HepG2 (cell line): ENCODE data around the gene RALY. TPM values are rescaled to one million over a fixed set of nuclear protein-coding genes. Genes with fewer than 3 reads are reported as not detected.
A peak's percentile ranks its signal among the peaks of the same experiment; 100 is the strongest.

Source experiments
- AGO2 ChIP-seq: fragments of 200-400 bp; formaldehyde crosslinking; optimal IDR thresholded peaks from 2 replicates; pipeline ENCODE3; 2017; ENCODE audit warnings: mild to moderate bottlenecking, low read depth, low read length, moderate library complexity
- CSRNP1 ChIP-seq: sonication (generic); formaldehyde crosslinking; IDR thresholded peaks from 2 replicates; pipeline ENCODE4 v1.8.1; 2023; ENCODE audit warnings: mild to moderate bottlenecking, missing genetic modification reagents
- ETV5 ChIP-seq: IDR thresholded peaks from 2 replicates; pipeline ENCODE4 v1.6.1; 2018; ENCODE audit warnings: missing biosample characterization, missing genetic modification reagents, inconsistent platforms, borderline replicate concordance
- FLYWCH1 ChIP-seq: sonication (generic); formaldehyde crosslinking; IDR thresholded peaks from 2 replicates; pipeline ENCODE4 v1.8.1; 2023; ENCODE audit warnings: mild to moderate bottlenecking, missing genetic modification reagents
- KAT2B ChIP-seq: fragments of 150-350 bp; IDR thresholded peaks from 2 replicates; pipeline ENCODE4 v1.6.1; 2014; ENCODE audit warnings: low read depth, low read length, borderline replicate concordance
- NFRKB ChIP-seq: fragments of 450-650 bp; IDR thresholded peaks from 2 replicates; pipeline ENCODE4 v1.6.1; 2017
- RCOR2 ChIP-seq: IDR thresholded peaks from 2 replicates; pipeline ENCODE4 v1.6.1; 2016; ENCODE audit warnings: missing biosample characterization, missing genetic modification reagents
- SNAPC5 ChIP-seq: sonication (generic); formaldehyde crosslinking; IDR thresholded peaks from 2 replicates; pipeline ENCODE4 v1.8.1; 2023; ENCODE audit warnings: mild to moderate bottlenecking, missing genetic modification reagents, borderline replicate concordance
- TCF12 ChIP-seq, 2 experiments: fragments of 450-650 bp in 1 of 2; sonication (generic) in 1 of 2; formaldehyde crosslinking in 1 of 2; IDR thresholded peaks; 2 replicates each; pipeline versions ENCODE4 v1.6.1 to v1.8.0; 2017 to 2022; ENCODE audit warnings: antibody characterized with exemption in 1 of 2, mild to moderate bottlenecking in 1 of 2, missing genetic modification reagents in 1 of 2, moderate library complexity in 1 of 2
- THAP11 ChIP-seq: IDR thresholded peaks from 2 replicates; pipeline ENCODE4 v1.6.1; 2016; ENCODE audit warnings: missing biosample characterization, missing genetic modification reagents
- ZBTB20 ChIP-seq: sonication (generic); formaldehyde crosslinking; IDR thresholded peaks from 2 replicates; pipeline ENCODE4 v1.8.1; 2023; ENCODE audit warnings: missing genetic modification reagents, low read depth, mild to moderate bottlenecking, borderline replicate concordance
- ZNF570 ChIP-seq: sonication (generic); formaldehyde crosslinking; IDR thresholded peaks from 2 replicates; pipeline ENCODE4 v1.4.0; 2020; ENCODE audit warnings: mild to moderate bottlenecking, missing genetic modification reagents, borderline replicate concordance
- ZNF713 ChIP-seq: sonication (generic); formaldehyde crosslinking; IDR thresholded peaks from 2 replicates; pipeline ENCODE4 v1.4.0; 2020; ENCODE audit warnings: mild to moderate bottlenecking, missing genetic modification reagents
- ZNF772 ChIP-seq: sonication (generic); formaldehyde crosslinking; IDR thresholded peaks from 2 replicates; pipeline ENCODE4 v1.5.0; 2020; ENCODE audit warnings: mild to moderate bottlenecking, missing genetic modification reagents
- polyA plus RNA-seq, 8 experiments: library from polyadenylated mRNA; depleted of rRNA in 3 of 8; stranded (reverse) in 7 of 8; unstranded in 1 of 8; fragments of >200 nt; fragmentation: Illumina TruSeq in 4 of 8; extraction: Trizol in 4 of 8; gene quantifications; 2 replicates each; pipeline versions ENCODE4 v1.2.1 to v1.2.3, GENCODE V29; 2011 to 2016; ENCODE audit warnings: low read depth in 4 of 8, missing spikeins in 1 of 8, mixed read lengths in 1 of 8; ENCODE audit not compliant: insufficient read depth in 1 of 8
- total RNA-seq, 5 experiments: library from RNA; depleted of rRNA; stranded (reverse); fragments of >200 nt; fragmentation: Illumina TruSeq; extraction: Trizol; gene quantifications; 2 replicates each; pipeline ENCODE4 v1.2.3, GENCODE V29; 2016; ENCODE audit warnings: low read depth in 1 of 5
- TF ChIP-seq, protein P1 (sequence below): sonication (generic); formaldehyde crosslinking; IDR thresholded peaks from 2 replicates; pipeline ENCODE4 v1.4.0; 2020; ENCODE audit warnings: mild to moderate bottlenecking, missing genetic modification reagents
- TF ChIP-seq, protein P2 (sequence below): sonication (generic); formaldehyde crosslinking; IDR thresholded peaks from 2 replicates; pipeline ENCODE4 v1.4.0; 2020; ENCODE audit warnings: missing genetic modification reagents, mild to moderate bottlenecking, borderline replicate concordance
- TF ChIP-seq, protein P3 (sequence below): sonication (generic); formaldehyde crosslinking; IDR thresholded peaks from 2 replicates; pipeline ENCODE4 v1.4.0; 2020; ENCODE audit warnings: low read depth, mild to moderate bottlenecking, missing genetic modification reagents
- TF ChIP-seq, protein P4 (sequence below): sonication (generic); formaldehyde crosslinking; IDR thresholded peaks from 2 replicates; pipeline ENCODE4 v1.5.0; 2020; ENCODE audit warnings: mild to moderate bottlenecking, missing genetic modification reagents
- TF ChIP-seq, protein P5 (sequence below): sonication (generic); formaldehyde crosslinking; IDR thresholded peaks from 2 replicates; pipeline ENCODE4 v1.5.0; 2020; ENCODE audit warnings: mild to moderate bottlenecking, low read depth, missing genetic modification reagents, borderline replicate concordance

Gene RALY
- total and polyA plus RNA-seq, 2 of the 13 experiments (the other 11 are each of a cell fraction or from before 2014, with no cell fraction given), result 178 to 186 TPM

DNA sequence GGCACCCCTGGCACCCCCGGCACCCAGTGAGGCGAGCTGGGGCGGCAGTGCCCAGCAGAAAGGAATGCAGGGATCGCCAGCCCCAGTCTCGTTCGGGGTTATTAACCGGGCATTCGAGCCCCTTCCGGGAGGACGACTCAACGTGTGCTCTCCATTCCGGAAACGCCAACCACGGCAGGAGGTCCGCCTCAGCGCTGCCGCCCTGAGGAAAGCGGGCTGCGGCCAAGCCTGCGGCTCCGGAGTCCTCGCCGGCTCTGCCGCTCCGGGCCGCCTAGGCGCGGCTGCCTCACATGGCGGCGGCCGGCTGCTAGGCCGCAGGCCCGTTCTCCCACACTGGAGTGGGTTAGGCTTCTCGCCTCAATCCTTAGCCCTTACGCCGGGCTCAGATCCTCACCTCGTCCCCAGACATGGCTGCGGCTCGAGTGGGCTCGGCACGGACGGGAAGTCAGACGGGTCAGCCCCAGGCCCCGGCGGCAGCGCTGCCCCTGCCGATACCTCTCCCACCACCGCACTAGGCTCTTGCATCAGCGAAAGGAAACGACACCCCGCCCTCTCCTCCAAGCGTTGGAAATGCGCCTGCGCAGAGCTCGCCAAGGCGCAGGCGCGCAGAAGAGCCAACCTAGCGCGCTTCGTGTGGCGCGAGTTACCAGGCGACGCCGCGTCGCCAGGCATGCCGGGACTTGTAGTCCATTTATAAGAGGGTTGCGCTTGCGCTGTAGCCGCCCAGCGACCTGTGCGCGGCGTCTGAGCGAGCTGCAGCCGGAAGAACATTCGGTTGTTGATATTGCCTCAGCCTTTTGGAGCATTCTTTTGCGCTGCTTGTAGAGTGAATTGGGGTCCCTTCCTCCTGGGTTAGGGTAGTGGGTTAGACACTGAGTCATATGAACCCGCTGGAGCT, 118.2 kb downstream of the RALY start, which contains the start of gene EIF2S2 (continued):
- TF ChIP-seq, protein P1, sequence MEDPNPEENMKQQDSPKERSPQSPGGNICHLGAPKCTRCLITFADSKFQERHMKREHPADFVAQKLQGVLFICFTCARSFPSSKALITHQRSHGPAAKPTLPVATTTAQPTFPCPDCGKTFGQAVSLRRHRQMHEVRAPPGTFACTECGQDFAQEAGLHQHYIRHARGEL, result no peak
- TF ChIP-seq CSRNP1 (CRISPR knock-in tag), result peak; percentile 98
- peak; percentile 99 for TF ChIP-seq THAP11 (CRISPR knock-in tag)
- peak; percentile 68; the same call in 1 of the 2 replicates for TF ChIP-seq ZNF570
- TF ChIP-seq ZNF772 (CRISPR knock-in tag), result peak; percentile 97
- peak; percentile 69; the same call in 1 of the 2 replicates for TF ChIP-seq ZBTB20 (CRISPR knock-in tag)
- TF ChIP-seq, protein P2, sequence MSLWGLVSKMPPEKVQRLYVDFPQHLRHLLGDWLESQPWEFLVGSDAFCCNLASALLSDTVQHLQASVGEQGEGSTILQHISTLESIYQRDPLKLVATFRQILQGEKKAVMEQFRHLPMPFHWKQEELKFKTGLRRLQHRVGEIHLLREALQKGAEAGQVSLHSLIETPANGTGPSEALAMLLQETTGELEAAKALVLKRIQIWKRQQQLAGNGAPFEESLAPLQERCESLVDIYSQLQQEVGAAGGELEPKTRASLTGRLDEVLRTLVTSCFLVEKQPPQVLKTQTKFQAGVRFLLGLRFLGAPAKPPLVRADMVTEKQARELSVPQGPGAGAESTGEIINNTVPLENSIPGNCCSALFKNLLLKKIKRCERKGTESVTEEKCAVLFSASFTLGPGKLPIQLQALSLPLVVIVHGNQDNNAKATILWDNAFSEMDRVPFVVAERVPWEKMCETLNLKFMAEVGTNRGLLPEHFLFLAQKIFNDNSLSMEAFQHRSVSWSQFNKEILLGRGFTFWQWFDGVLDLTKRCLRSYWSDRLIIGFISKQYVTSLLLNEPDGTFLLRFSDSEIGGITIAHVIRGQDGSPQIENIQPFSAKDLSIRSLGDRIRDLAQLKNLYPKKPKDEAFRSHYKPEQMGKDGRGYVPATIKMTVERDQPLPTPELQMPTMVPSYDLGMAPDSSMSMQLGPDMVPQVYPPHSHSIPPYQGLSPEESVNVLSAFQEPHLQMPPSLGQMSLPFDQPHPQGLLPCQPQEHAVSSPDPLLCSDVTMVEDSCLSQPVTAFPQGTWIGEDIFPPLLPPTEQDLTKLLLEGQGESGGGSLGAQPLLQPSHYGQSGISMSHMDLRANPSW (CRISPR knock-in tag), result peak; percentile 89; the same call in 1 of the 2 replicates
- no peak; the same call in 1 of the 2 replicates for TF ChIP-seq KAT2B
- TF ChIP-seq SNAPC5 (CRISPR knock-in tag), result peak; percentile 94; the same call in 1 of the 2 replicates
- TF ChIP-seq, protein P3, sequence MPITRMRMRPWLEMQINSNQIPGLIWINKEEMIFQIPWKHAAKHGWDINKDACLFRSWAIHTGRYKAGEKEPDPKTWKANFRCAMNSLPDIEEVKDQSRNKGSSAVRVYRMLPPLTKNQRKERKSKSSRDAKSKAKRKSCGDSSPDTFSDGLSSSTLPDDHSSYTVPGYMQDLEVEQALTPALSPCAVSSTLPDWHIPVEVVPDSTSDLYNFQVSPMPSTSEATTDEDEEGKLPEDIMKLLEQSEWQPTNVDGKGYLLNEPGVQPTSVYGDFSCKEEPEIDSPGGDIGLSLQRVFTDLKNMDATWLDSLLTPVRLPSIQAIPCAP (CRISPR knock-in tag), result peak; percentile 31; the same call in 1 of the 2 replicates
- peak; percentile 19; the same call in 1 of the 2 replicates for TF ChIP-seq RCOR2 (CRISPR knock-in tag)
- TF ChIP-seq, protein P4, sequence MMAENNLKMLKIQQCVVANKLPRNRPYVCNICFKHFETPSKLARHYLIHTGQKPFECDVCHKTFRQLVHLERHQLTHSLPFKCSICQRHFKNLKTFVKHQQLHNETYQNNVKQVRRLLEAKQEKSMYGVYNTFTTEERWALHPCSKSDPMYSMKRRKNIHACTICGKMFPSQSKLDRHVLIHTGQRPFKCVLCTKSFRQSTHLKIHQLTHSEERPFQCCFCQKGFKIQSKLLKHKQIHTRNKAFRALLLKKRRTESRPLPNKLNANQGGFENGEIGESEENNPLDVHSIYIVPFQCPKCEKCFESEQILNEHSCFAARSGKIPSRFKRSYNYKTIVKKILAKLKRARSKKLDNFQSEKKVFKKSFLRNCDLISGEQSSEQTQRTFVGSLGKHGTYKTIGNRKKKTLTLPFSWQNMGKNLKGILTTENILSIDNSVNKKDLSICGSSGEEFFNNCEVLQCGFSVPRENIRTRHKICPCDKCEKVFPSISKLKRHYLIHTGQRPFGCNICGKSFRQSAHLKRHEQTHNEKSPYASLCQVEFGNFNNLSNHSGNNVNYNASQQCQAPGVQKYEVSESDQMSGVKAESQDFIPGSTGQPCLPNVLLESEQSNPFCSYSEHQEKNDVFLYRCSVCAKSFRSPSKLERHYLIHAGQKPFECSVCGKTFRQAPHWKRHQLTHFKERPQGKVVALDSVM, result peak; percentile 67
- 0 out of 2 replicates have a peak, but pooled peaks have one; percentile 52 for TF ChIP-seq FLYWCH1 (CRISPR knock-in tag)
- peak; percentile 96 for TF ChIP-seq AGO2
- no peak for TF ChIP-seq NFRKB
- TF ChIP-seq, protein P5, sequence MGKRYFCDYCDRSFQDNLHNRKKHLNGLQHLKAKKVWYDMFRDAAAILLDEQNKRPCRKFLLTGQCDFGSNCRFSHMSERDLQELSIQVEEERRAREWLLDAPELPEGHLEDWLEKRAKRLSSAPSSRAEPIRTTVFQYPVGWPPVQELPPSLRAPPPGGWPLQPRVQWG (CRISPR knock-in tag), result no peak
- peak; percentile 82 for TF ChIP-seq ETV5 (CRISPR knock-in tag)
- no peak for TF ChIP-seq TCF12 (IDR thresholded peaks at IDR 0.05)
- TF ChIP-seq TCF12 (CRISPR knock-in tag; IDR thresholded peaks at IDR 0.05), result peak; percentile 82
- TF ChIP-seq ZNF713 (CRISPR knock-in tag), result peak; percentile 98; the same call in 1 of the 2 replicates
